Measurements from ENCODE around the gene USH1G.

USH1G gene

DNA sequence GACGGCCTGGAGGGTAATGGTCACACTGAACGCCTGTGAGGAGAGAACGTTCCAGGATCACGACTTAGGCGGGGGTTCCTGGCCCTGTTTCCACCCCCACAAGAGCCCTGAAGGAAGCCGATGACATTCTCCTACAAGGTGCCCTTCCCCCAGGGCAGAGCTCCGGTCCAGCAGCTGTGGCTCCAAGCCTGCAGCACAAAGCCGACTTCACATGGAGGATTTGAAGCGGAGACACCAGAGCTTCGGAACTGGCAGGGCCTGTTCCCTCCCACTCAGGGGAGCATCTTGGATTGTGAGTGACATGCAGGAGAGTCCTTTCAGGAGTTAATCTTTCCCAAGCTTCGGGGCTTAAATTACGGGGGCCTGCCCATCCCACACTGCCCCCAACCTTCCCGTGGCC, 34.6 kb downstream of the USH1G start:
- Histone ChIP-seq H2BK12ac (ENCODE audit: low read length) (no peak overlapping the region), H2AFZ (ENCODE audit: insufficient read depth, low read length, poor library complexity) (no peak overlapping the region), H3K27ac (ENCODE audit: low read depth, low read length) (no peak overlapping the region)

DNA sequence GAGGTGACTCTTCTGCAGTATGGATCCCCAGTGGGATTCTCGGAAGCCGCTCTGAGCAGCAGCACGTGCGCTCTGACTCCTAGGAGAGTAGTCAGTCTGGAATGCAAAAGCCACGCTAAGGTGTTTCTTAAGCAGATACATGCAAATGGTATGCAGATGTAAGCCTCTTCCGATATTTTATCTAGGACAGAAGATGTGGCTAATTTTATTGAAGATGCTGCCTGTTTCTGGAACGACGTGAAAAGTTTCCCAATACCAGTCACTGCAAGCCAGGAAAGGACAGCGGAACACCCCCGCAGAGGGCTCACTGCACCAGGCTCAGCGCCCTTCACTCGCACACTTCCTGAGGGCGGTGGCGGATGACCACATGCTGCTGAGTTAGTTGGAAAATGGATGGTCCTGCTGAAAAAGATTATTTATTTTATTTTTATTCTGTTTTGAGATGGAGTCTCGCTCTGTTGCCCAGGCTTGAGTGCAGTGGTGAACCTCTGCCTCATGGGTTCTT, 39.8 kb downstream of the USH1G start:
- H2BK12ac ChIP-seq (ENCODE audit: low read length) = no peak overlapping the region
- no peaks in the 10 kb centered on the region for H3K36me3 ChIP-seq (ENCODE audit: control insufficient read depth in 1 of 2, insufficient read depth in 2 of 2, low read length in 2 of 2)
- no peak overlapping the region for H4K91ac ChIP-seq (ENCODE audit: low read depth, low read length)
- no peaks in the 10 kb centered on the region for H3K4me1 ChIP-seq (ENCODE audit: control insufficient read depth in 1 of 2, insufficient read depth in 2 of 2, low read length in 2 of 2)
- H3K79me2 ChIP-seq (ENCODE audit: control insufficient read depth, insufficient read depth, low read length, poor library complexity) = no peaks in the 10 kb centered on the region
- no peak overlapping the region for H3K14ac ChIP-seq (ENCODE audit: low read length)
- no peaks in the 10 kb centered on the region for H3K9me3 ChIP-seq (ENCODE audit: insufficient read depth, low read depth, low read length)
- no peak overlapping the region for H4K8ac ChIP-seq (ENCODE audit: low read depth, low read length)
- DNase-seq = no peak
- no peak overlapping the region for H2AFZ ChIP-seq (ENCODE audit: insufficient read depth, low read length, poor library complexity)
- H3K4me2 ChIP-seq (ENCODE audit: low read length) = no peak overlapping the region
- H3K9ac ChIP-seq (ENCODE audit: low read length) = no peak overlapping the region
- no peak overlapping the region for H3K23ac ChIP-seq (ENCODE audit: low read length)
- H3K4ac ChIP-seq (ENCODE audit: low read depth, low read length) = no peak overlapping the region
- no peak overlapping the region for H3K27ac ChIP-seq (ENCODE audit: low read depth, low read length)
- H3K27me3 ChIP-seq (ENCODE audit: insufficient read depth, low read length) = no peaks in the 10 kb centered on the region
- H4K12ac ChIP-seq (ENCODE audit: low read depth, low read length) = no peak overlapping the region
- no peak overlapping the region for H2BK120ac ChIP-seq (ENCODE audit: insufficient read depth, low read length, poor library complexity)
- no peak overlapping the region for H3K18ac ChIP-seq (ENCODE audit: low read length)
- no CpG with 5 or more reads among the region's 15 CpGs for WGBS (ENCODE audit: extremely low coverage, insufficient coverage, insufficient read length)
- no peak overlapping the region for H3K4me3 ChIP-seq (ENCODE audit: low read depth, low read length)
- H3K79me1 ChIP-seq (ENCODE audit: low read length) = no peaks in the 10 kb centered on the region
- no peak overlapping the region for H2AK5ac ChIP-seq (ENCODE audit: low read length)
- H2BK5ac ChIP-seq (ENCODE audit: low read depth, low read length, poor library complexity) = no peak overlapping the region

More for the DNA sequence above, 34.6 kb downstream of the USH1G start:
- Histone ChIP-seq H3K18ac (ENCODE audit: low read length) (no peak overlapping the region), H3K4me2 (ENCODE audit: low read length) (no peak overlapping the region), H3K9ac (ENCODE audit: low read length) (no peak overlapping the region), H2BK5ac (ENCODE audit: low read depth, low read length, poor library complexity) (no peak overlapping the region), H3K79me1 (ENCODE audit: low read length) (no peaks in the 10 kb centered on the region), H3K4me1 (ENCODE audit: control insufficient read depth in 1 of 2, insufficient read depth in 2 of 2, low read length in 2 of 2) (peaks cover 2 to 5% of the 10 kb centered on the region in 2 experiments), H3K9me3 (ENCODE audit: insufficient read depth, low read depth, low read length) (peaks cover 6% of the 10 kb centered on the region), H3K79me2 (ENCODE audit: control insufficient read depth, insufficient read depth, low read length, poor library complexity) (no peaks in the 10 kb centered on the region), H3K27me3 (ENCODE audit: insufficient read depth, low read length) (peaks cover 13% of the 10 kb centered on the region), H4K91ac (ENCODE audit: low read depth, low read length) (no peak overlapping the region), H3K23ac (ENCODE audit: low read length) (no peak overlapping the region), H4K12ac (ENCODE audit: low read depth, low read length) (no peak overlapping the region), H3K4ac (ENCODE audit: low read depth, low read length) (no peak overlapping the region), H3K36me3 (ENCODE audit: control insufficient read depth in 1 of 2, insufficient read depth in 2 of 2, low read length in 2 of 2) (no peaks in the 10 kb centered on the region), H3K4me3 (ENCODE audit: low read depth, low read length) (no peak overlapping the region), H3K14ac (ENCODE audit: low read length) (no peak overlapping the region), H4K8ac (ENCODE audit: low read depth, low read length) (no peak overlapping the region), H2AK5ac (ENCODE audit: low read length) (no peak overlapping the region), H2BK120ac (ENCODE audit: insufficient read depth, low read length, poor library complexity) (no peak overlapping the region)
- WGBS (ENCODE audit: extremely low coverage, insufficient coverage, insufficient read length) = no CpG with 5 or more reads among the region's 13 CpGs
- DNase-seq = no peak

DNA sequence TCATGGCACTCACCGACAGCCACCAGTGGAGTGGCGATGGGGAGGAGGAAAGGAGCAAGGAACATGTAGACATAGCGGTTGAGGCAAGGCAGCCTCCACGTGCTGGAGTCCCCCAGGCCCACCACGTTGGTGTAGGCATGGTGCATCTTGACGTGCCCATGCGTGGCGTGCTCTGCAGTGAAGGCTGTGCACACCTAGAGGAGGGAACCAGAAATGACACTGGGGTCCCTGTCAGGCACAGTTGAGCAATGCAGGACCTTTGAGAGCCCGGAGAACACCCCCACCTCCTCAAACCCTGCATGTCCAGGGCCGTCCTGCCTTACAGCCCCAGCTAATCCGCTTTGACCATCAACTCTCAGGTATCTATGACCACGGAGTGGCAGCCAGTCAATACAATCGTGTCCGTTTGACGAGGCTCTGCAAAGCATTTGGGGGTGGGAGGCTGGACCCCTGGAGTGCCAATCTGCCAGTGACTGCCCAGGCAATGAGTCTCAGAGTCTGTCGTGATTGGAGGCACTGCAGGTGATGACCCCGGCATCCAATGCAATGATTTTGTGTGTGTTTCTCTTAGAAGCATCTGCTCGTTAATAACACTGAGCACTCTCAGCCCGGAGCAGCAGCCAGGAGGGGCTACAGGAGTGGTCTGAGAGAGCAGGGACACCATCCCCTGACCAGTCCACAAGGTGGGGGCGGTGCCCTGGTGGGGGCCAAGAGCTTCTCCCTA, 40.4 kb downstream of the USH1G start:
- Histone ChIP-seq H3K4me2 (ENCODE audit: low read length) (no peak overlapping the region), H2BK120ac (ENCODE audit: insufficient read depth, low read length, poor library complexity) (no peak overlapping the region), H3K36me3 (ENCODE audit: control insufficient read depth in 1 of 2, insufficient read depth in 2 of 2, low read length in 2 of 2) (no peaks in the 10 kb centered on the region), H4K8ac (ENCODE audit: low read depth, low read length) (no peak overlapping the region), H3K23ac (ENCODE audit: low read length) (no peak overlapping the region), H3K27me3 (ENCODE audit: insufficient read depth, low read length) (no peaks in the 10 kb centered on the region), H3K4me1 (ENCODE audit: control insufficient read depth in 1 of 2, insufficient read depth in 2 of 2, low read length in 2 of 2) (no peaks in the 10 kb centered on the region), H4K12ac (ENCODE audit: low read depth, low read length) (no peak overlapping the region), H3K9ac (ENCODE audit: low read length) (no peak overlapping the region), H2BK12ac (ENCODE audit: low read length) (no peak overlapping the region), H3K79me1 (ENCODE audit: low read length) (no peaks in the 10 kb centered on the region), H2BK5ac (ENCODE audit: low read depth, low read length, poor library complexity) (no peak overlapping the region), H2AFZ (ENCODE audit: insufficient read depth, low read length, poor library complexity) (no peak overlapping the region), H2AK5ac (ENCODE audit: low read length) (no peak overlapping the region), H3K9me3 (ENCODE audit: insufficient read depth, low read depth, low read length) (no peaks in the 10 kb centered on the region), H3K27ac (ENCODE audit: low read depth, low read length) (no peak overlapping the region), H3K14ac (ENCODE audit: low read length) (no peak overlapping the region), H4K91ac (ENCODE audit: low read depth, low read length) (no peak overlapping the region), H3K4ac (ENCODE audit: low read depth, low read length) (no peak overlapping the region), H3K18ac (ENCODE audit: low read length) (no peak overlapping the region), H3K79me2 (ENCODE audit: control insufficient read depth, insufficient read depth, low read length, poor library complexity) (no peaks in the 10 kb centered on the region), H3K4me3 (ENCODE audit: low read depth, low read length) (no peak overlapping the region)
- no peak for DNase-seq
- WGBS (ENCODE audit: extremely low coverage, insufficient coverage, insufficient read length) = no CpG with 5 or more reads among the region's 20 CpGs

DNA sequence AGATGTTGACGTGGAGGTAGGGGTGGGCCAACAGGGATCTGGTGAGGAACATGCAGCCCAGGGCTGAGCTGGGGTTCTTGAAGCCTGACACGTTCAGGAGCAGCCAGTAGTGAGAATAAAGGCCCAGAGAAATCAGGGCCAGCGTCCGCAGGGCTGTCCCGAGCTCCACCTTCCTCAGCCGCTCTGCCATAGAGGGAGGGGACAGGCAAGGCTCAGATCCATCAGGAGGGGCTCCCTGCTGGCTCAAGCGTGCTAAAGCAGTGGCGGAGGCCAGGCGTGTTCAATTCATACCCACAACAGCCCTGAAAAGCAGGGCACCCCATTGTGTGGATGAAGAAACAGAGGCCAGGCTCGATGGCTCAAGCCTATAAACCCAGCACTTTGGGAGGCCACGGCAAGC, 42.0 kb downstream of the USH1G start:
- Histone ChIP-seq H3K14ac (ENCODE audit: low read length) (no peak overlapping the region), H3K36me3 (ENCODE audit: control insufficient read depth in 1 of 2, insufficient read depth in 2 of 2, low read length in 2 of 2) (no peaks in the 10 kb centered on the region), H2BK120ac (ENCODE audit: insufficient read depth, low read length, poor library complexity) (no peak overlapping the region), H3K27me3 (ENCODE audit: insufficient read depth, low read length) (no peaks in the 10 kb centered on the region), H4K12ac (ENCODE audit: low read depth, low read length) (no peak overlapping the region), H3K79me2 (ENCODE audit: control insufficient read depth, insufficient read depth, low read length, poor library complexity) (no peaks in the 10 kb centered on the region), H3K9ac (ENCODE audit: low read length) (no peak overlapping the region), H3K4me2 (ENCODE audit: low read length) (no peak overlapping the region), H3K27ac (ENCODE audit: low read depth, low read length) (no peak overlapping the region), H2AFZ (ENCODE audit: insufficient read depth, low read length, poor library complexity) (no peak overlapping the region), H3K23ac (ENCODE audit: low read length) (no peak overlapping the region), H2AK5ac (ENCODE audit: low read length) (no peak overlapping the region), H4K8ac (ENCODE audit: low read depth, low read length) (no peak overlapping the region), H3K79me1 (ENCODE audit: low read length) (no peaks in the 10 kb centered on the region), H2BK12ac (ENCODE audit: low read length) (no peak overlapping the region), H3K18ac (ENCODE audit: low read length) (no peak overlapping the region), H2BK5ac (ENCODE audit: low read depth, low read length, poor library complexity) (no peak overlapping the region), H3K9me3 (ENCODE audit: insufficient read depth, low read depth, low read length) (no peaks in the 10 kb centered on the region), H3K4ac (ENCODE audit: low read depth, low read length) (no peak overlapping the region), H3K4me1 (ENCODE audit: control insufficient read depth in 1 of 2, insufficient read depth in 2 of 2, low read length in 2 of 2) (no peaks in the 10 kb centered on the region), H4K91ac (ENCODE audit: low read depth, low read length) (no peak overlapping the region), H3K4me3 (ENCODE audit: low read depth, low read length) (no peak overlapping the region)
- no peak for DNase-seq
- no CpG with 5 or more reads among the region's 11 CpGs for WGBS (ENCODE audit: extremely low coverage, insufficient coverage, insufficient read length)

Measured in trophoblast cell (in vitro differentiated cells and primary cell).